Activated CD4-positive, CD25-positive, alpha-beta regulatory T cell treated with anti-CD3 and anti-CD28 coated beads, Interleukin-2, amount 50 U/mL, for 16 hours (primary cell): ENCODE measurements around the gene C16orf89.

ENCODE experiments used
- DNase-seq: peaks from one replicate; pipeline ENCODE4 v3.0.0-alpha.2; 2020; ENCODE audit warnings: low read depth, low spot score

The C16orf89 gene

DNA sequence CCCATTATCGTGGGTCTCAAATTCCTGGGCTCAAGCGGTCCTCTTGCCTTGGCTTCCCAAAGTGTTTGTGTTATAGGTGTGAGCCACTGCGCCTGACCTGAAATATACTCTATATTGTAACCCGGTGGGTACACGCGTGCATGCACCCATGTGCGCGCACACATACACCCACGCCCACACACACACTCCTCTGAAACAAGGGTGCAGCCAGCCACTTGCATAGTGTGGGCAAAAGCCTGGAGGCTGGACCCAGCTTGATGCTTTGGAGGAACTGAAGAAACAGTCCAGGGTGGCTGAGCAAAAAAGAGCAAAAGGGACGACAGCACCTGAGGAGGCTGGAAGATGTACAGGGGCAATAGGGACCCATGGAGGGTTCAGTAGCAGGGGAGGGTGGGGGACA lies 61.9 kb downstream of the C16orf89 start:
- no peak for DNase-seq

DNA sequence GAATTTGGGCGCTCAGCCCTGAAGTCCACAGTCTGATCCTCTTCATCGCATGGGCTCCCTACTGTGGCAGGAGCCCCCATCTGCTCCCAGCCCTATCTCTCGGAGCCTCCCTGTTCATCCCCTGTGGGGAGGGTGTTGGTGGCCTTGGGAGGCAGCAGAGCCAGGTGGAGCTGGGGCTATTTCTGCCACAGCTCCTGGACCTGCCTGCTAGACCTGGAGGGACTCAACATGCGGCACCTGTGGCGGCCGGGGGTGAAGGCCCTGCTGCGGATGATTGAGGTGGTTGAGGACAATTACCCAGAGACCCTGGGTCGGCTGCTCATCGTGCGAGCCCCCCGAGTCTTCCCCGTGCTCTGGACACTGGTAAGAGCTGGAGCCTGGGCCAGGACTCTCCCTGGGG lies 62.5 kb downstream of the C16orf89 start:
- no peak for DNase-seq

DNA sequence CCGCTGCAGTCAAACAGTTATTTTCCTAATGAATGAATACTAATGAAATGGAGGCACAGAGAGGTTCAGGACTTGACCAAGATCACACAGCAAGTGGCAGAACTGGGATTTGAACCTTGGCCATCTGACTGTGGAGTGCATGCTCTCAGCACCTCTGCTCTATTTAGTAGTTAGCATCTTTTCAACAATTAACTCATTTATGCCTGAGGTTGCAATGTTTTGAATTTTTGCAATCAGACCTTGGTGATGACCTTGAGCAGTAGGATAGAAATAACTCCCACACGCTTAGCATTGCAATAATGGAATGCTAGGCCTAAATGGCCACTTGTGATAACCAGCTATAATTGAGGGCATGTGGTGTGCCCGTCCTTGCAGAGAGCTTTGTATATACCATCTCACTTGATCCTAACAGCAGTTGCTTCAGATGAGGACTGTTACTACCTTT lies 63.0 kb downstream of the C16orf89 start:
- no peak for DNase-seq

DNA sequence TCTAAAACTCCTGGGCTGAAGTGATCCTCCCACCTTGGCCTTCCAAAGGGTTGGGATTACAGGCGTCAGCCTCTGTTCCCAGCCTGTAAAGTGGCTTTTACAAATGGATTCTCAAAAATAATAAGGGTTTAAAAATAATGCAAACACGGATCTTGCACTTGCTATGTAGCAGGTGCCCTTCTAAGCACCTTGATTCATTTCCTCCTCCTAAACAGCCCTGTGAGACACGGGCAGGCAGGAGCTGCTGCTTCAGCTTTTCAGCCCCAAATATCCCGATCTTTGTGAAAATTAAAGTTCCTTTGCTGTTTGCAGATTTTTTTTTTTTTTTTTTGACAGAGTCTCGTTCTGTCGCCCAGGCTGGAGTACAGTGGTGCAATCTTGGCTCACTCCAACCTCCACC lies 63.8 kb downstream of the C16orf89 start:
- DNase-seq, result no peak

DNA sequence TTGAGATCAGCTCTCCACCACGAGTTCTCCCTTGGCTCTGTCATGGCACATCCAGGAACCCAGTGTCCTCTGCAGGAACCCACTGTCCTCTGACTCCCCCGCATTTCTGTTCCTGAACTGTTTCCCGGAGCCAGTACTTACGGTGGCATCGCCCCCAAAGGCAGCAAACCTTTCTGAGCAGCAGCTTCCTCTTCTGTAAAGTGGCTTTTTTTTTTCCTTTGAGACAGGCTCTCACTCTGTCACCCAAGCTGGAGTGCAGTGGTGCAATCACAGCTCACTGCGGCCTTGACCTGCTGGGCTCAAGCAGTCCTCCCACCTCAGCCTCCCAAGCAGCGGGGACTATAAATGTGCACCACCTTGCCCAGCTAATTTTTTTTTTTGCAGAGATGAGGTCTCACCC lies 64.2 kb downstream of the C16orf89 start:
- no peak for DNase-seq

DNA sequence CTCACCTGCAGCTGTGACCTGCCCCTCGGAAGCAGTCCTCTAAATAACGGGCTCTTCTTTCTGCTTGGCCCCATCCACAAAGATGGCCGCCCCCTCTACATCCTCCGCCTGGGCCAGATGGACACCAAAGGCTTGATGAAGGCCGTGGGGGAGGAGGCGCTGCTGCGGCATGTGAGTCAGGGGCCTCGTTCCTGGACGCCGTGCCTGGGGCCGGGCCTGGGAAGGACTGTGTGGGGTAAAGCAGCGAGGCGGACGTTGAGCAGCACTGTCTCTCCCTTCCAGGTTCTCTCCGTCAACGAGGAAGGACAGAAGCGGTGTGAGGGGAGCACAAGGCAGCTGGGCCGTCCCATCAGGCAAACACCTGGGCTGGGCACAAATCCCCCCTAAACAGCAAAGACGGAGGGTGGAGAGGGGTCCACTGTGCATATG lies 65.2 kb downstream of the C16orf89 start:
- DNase-seq, result no peak

DNA sequence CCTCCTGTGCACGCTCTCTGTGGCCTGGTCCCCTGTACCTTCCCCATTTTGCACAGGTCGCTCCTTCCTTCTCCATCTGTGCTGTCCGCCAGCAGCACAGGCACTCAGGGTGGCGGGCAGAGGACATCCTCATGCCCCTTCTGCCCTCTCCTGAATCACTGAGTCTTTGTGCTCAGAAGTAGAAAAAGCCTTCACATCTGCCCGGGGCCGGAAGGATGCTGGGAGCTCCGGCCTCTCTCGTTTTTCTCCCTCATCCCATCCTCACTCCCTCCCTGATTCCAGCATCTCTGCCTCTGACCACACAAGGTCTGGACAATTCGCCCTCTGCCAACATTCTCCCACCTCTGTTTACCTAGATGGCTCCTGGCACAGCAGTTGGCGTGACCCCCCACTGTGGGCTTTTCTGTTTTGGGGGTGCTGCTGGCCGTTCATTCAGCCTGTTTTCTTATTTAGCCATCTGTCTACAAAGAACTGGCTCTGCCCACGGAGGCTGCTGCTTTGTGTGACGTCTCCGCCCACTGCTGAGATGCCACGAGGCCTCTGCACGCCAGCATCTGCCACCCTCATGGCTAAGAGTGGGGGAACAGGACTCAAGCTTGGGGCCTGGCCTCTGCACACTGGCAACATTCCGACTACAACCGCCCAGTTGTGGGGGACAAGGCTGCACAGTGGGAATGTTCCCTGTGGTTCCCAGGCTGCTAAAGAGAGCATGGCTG lies 70.9 kb downstream of the C16orf89 start:
- DNase-seq, result no peak
